Measurements from ENCODE around the gene NPHS1.
A peak's percentile ranks its signal among the peaks of the same experiment; 100 is the strongest.

Gene NPHS1

GRCh38 chr19:35852029-35852780 lies at the start of gene NPHS1:
TSS of gene NPHS1 (minus strand) at chr19:35852504. CDS start at chr19:35851837, 667 bp downstream.
- no peak within 1 kb of the TSS for H3K4me3 ChIP-seq (ENCODE audit: low read depth, low read length)
- TF ChIP-seq CTCF (IDR thresholded peaks at IDR 0.05; ENCODE audit: low read depth, low read length) = no peak

GRCh38 chr19:35901055-35901644 lies 48.8 kb upstream of the NPHS1 start:
- peak overlapping the region; percentile 80 for H3K4me3 ChIP-seq (ENCODE audit: low read depth, low read length)
- TF ChIP-seq CTCF (IDR thresholded peaks at IDR 0.05; ENCODE audit: low read depth, low read length) = no peak

GRCh38 chr19:35899547-35900214 lies 47.4 kb upstream of the NPHS1 start:
- peak overlapping the region; percentile 80 for H3K4me3 ChIP-seq (ENCODE audit: low read depth, low read length)
- no peak for TF ChIP-seq CTCF (IDR thresholded peaks at IDR 0.05; ENCODE audit: low read depth, low read length)

GRCh38 chr19:35898499-35898809 lies 46.1 kb upstream of the NPHS1 start:
- peak overlapping the region; percentile 80 for H3K4me3 ChIP-seq (ENCODE audit: low read depth, low read length)
- no peak for TF ChIP-seq CTCF (IDR thresholded peaks at IDR 0.05; ENCODE audit: low read depth, low read length)

- no peak for TF ChIP-seq CTCF (IDR thresholded peaks at IDR 0.05; ENCODE audit: low read depth, low read length)
- H3K4me3 ChIP-seq (ENCODE audit: low read depth, low read length) = peak overlapping the region; percentile 80
These were observed 45.6 kb upstream of the NPHS1 start for GRCh38 chr19:35897706-35898451.

GRCh38 chr19:35896643-35897040 lies 44.3 kb upstream of the NPHS1 start:
- no peak for TF ChIP-seq CTCF (IDR thresholded peaks at IDR 0.05; ENCODE audit: low read depth, low read length)
- H3K4me3 ChIP-seq (ENCODE audit: low read depth, low read length) = no peak overlapping the region
